CD4-positive, alpha-beta T cell (primary cell): Measurements from ENCODE around the gene TERC. TPM values are rescaled to one million over a fixed set of nuclear protein-coding genes. Genes with fewer than 3 reads are reported as not detected.

Experiments
- ATAC-seq: fragments of 200-7000 bp; cut with Tn5 transposase; one replicate; pipeline ENCODE4 v1.10.0; 2022; ENCODE audit warnings: mild to moderate bottlenecking; ENCODE audit not compliant: poor library complexity
- CTCF ChIA-PET: fragments of 350-600 bp; sonication (Branson Sonifier 250); formaldehyde crosslinking; loops from one replicate; lab custom pipeline; 2021; ENCODE audit warnings: antibody characterized with exemption, inconsistent platforms; lab: Charles Lee
- POLR2A ChIA-PET: fragments of 350-600 bp; sonication (Branson Sonifier 250); formaldehyde crosslinking; loops from one replicate; lab custom pipeline; 2021; ENCODE audit warnings: antibody characterized with exemption, inconsistent platforms; lab: Charles Lee
- DNase-seq, 14 experiments: peaks; one replicate each; pipeline ENCODE4 v3.0.0-alpha.2; 2013 to 2020; ENCODE audit warnings: mixed read lengths in 2 of 14
- H3K27ac ChIP-seq, 2 donors: one replicate each; pipeline versions ENCODE4 v1.5.1 to v1.7.0; 2013; ENCODE audit warnings: low read length in 2 of 2, low read depth in 1 of 2, mild to moderate bottlenecking in 1 of 2
- H3K27me3 ChIP-seq, 2 experiments: 1 replicate in 1 of 2; 2 replicates in 1 of 2; pipeline versions ENCODE4 v1.6.1 to v1.7.0; 2013; ENCODE audit warnings: low read length in 2 of 2, control low read depth in 1 of 2, mild to moderate bottlenecking in 1 of 2, moderate library complexity in 1 of 2; ENCODE audit not compliant: insufficient read depth in 2 of 2, control insufficient read depth in 1 of 2
- H3K36me3 ChIP-seq: one replicate; pipeline ENCODE4 v1.6.1; 2013; ENCODE audit warnings: low read length, control low read depth; ENCODE audit not compliant: insufficient read depth
- H3K4me1 ChIP-seq: one replicate; pipeline ENCODE4 v1.6.1; 2013; ENCODE audit warnings: low read length, control low read depth; ENCODE audit not compliant: insufficient read depth
- H3K4me3 ChIP-seq: one replicate; pipeline ENCODE4 v1.5.1; 2013; ENCODE audit warnings: mild to moderate bottlenecking, low read length, moderate library complexity
- H3K9me3 ChIP-seq, 2 experiments: 1 replicate in 1 of 2; 2 replicates in 1 of 2; pipeline versions ENCODE4 v1.6.1 to v1.7.0; 2013; ENCODE audit warnings: low read length in 2 of 2, mild to moderate bottlenecking in 2 of 2, control low read depth in 1 of 2, moderate library complexity in 1 of 2; ENCODE audit not compliant: control insufficient read depth in 1 of 2, insufficient read depth in 1 of 2
- H3K27ac Mint-ChIP-seq: one replicate; pipeline ENCODE4 v1.8.0; 2020; ENCODE audit warnings: mixed read lengths
- H3K27me3 Mint-ChIP-seq: one replicate; pipeline ENCODE4 v1.8.0; 2021; ENCODE audit warnings: mixed read lengths
- H3K36me3 Mint-ChIP-seq: one replicate; pipeline ENCODE4 v1.8.0; 2021; ENCODE audit warnings: low read depth, mixed read lengths
- H3K4me1 Mint-ChIP-seq: one replicate; pipeline ENCODE4 v1.8.0; 2021; ENCODE audit warnings: low read depth, mixed read lengths
- H3K4me3 Mint-ChIP-seq: one replicate; pipeline ENCODE4 v1.8.0; 2020; ENCODE audit warnings: mild to moderate bottlenecking, mixed read lengths
- H3K9me3 Mint-ChIP-seq: one replicate; pipeline ENCODE4 v1.8.0; 2020; ENCODE audit warnings: mixed read lengths
- intact Hi-C, 2 experiments: fragments of 100-400 bp; cut with DNase I in 1 of 2; cut with micrococcal nuclease in 1 of 2; formaldehyde crosslinking; loops; one replicate each; pipeline versions ENCODE4 v1.15.1 to v1.9.0; 2023 to 2025; cut with DNase I, micrococcal nuclease
- total RNA-seq, 174 experiments: library from RNA in 2 of 174; stranded (reverse) in 2 of 174; gene quantifications; one replicate each; pipeline ENCODE4 v1.2.3 and lab custom pipeline; 2021 to 2026
- TF ChIP-seq, protein P1 (sequence below): fragments of 200-600 bp; IDR thresholded peaks from one replicate; pipeline ENCODE4 v1.8.0; 2022; ENCODE audit warnings: antibody characterized with exemption, mild to moderate bottlenecking

The TERC gene
- total RNA-seq, 2 experiments from 2014 or later = 9.0 to 10.4 TPM

DNA sequence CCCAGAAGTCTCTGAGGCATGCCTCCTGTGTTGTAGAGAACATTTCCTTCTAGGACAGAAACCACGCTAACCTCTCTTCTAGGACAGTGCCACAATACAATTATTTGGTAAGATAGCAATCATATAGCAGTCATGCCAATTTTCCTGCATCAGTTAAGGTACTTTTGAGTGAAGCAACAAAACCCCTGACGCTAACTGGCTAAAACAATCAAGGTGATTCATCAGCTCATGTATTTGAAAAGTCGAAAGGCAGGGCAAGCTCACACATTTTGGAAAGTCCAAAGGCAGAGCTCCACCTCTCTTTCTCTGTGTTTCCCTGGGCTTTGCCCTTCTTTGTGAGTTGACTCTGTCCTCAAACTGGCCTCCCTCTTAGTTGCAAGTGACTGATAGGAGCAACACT is 10.1 kb downstream of the TERC start:
- DNase-seq = no peak

DNA sequence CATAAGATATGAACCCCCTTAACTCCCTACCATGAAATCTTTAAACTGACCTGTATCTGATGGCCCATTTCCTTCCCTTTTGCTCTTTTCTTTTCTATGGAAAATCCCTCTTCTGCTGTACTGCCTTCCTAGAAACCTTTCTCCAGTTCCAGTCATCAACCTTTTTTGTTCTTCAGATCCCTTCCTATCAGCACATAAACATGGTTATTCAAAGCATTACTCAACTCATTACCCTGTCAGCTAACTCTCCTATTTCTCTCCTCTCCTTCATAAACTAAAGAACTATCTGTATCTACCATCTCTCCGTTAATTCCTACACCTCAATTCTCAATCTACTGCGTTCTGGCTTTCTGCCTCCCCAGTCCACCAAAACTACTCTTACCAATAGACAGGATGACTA is 13.0 kb downstream of the TERC start:
- no peaks in the 10 kb centered on the region for H3K4me1 ChIP-seq
- CTCF ChIA-PET = no interaction called here
- peaks cover 3 to 9% of the 10 kb centered on the region in 2 experiments for H3K27me3 ChIP-seq
- DNase-seq = no peak
- Mint-ChIP-seq H3K27ac (no peak overlapping the region), H3K4me1 (peaks cover 4% of the 10 kb centered on the region), H3K9me3 (no peaks in the 10 kb centered on the region), H3K4me3 (no peak overlapping the region), H3K36me3 (no peaks in the 10 kb centered on the region), H3K27me3 (peaks cover 27% of the 10 kb centered on the region)
- H3K4me3 ChIP-seq = no peak overlapping the region
- TF ChIP-seq, protein P1, sequence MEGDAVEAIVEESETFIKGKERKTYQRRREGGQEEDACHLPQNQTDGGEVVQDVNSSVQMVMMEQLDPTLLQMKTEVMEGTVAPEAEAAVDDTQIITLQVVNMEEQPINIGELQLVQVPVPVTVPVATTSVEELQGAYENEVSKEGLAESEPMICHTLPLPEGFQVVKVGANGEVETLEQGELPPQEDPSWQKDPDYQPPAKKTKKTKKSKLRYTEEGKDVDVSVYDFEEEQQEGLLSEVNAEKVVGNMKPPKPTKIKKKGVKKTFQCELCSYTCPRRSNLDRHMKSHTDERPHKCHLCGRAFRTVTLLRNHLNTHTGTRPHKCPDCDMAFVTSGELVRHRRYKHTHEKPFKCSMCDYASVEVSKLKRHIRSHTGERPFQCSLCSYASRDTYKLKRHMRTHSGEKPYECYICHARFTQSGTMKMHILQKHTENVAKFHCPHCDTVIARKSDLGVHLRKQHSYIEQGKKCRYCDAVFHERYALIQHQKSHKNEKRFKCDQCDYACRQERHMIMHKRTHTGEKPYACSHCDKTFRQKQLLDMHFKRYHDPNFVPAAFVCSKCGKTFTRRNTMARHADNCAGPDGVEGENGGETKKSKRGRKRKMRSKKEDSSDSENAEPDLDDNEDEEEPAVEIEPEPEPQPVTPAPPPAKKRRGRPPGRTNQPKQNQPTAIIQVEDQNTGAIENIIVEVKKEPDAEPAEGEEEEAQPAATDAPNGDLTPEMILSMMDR = no peak
- no peak for ATAC-seq
- H3K36me3 ChIP-seq = no peaks in the 10 kb centered on the region
- H3K9me3 ChIP-seq = no peaks in the 10 kb centered on the region
- intact Hi-C loops = no loop called here
- POLR2A ChIA-PET = no interaction called here
- no peak overlapping the region for H3K27ac ChIP-seq

More for the DNA sequence above, 10.1 kb downstream of the TERC start:
- H3K4me3 Mint-ChIP-seq = no peak overlapping the region
- ChIA-PET CTCF (no interaction called here), POLR2A (no interaction called here)
- Histone ChIP-seq H3K27ac (no peak overlapping the region), H3K9me3 (no peaks in the 10 kb centered on the region), H3K27me3 (peaks cover 0 to 3% of the 10 kb centered on the region in 2 experiments), H3K4me1 (peaks cover 3% of the 10 kb centered on the region), H3K4me3 (no peak overlapping the region), H3K36me3 (no peaks in the 10 kb centered on the region)
- peaks cover 14% of the 10 kb centered on the region for H3K4me1 Mint-ChIP-seq
- no peak overlapping the region for H3K27ac Mint-ChIP-seq
- intact Hi-C loops = no loop called here
- ATAC-seq = no peak
- H3K36me3 Mint-ChIP-seq = no peaks in the 10 kb centered on the region
- H3K27me3 Mint-ChIP-seq = peaks cover 6% of the 10 kb centered on the region
- TF ChIP-seq, protein P1 = no peak
- H3K9me3 Mint-ChIP-seq = no peaks in the 10 kb centered on the region

DNA sequence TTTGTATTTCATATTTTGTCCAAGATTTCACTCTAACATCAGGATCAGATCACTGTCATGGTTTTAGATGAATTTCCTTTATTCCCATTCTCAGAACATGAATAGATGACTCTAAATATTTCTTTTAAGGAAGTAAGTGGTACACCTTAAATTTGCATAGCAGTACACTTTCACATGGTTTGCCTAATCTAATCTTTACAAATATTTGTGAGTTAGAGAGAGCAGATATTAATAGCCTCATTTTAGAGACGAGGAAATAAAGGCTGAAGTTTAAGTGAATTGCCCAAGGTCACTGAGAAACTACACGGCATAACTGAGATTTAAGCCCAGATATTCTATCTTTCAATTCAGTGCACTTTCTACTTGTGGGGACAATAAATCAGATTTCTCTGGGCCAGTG is 14.2 kb downstream of the TERC start:
- Histone ChIP-seq H3K4me1 (no peaks in the 10 kb centered on the region), H3K27me3 (peaks cover 6 to 9% of the 10 kb centered on the region in 2 experiments), H3K9me3 (no peaks in the 10 kb centered on the region), H3K27ac (no peak overlapping the region), H3K36me3 (no peaks in the 10 kb centered on the region), H3K4me3 (no peak overlapping the region)
- TF ChIP-seq, protein P1 = no peak
- Mint-ChIP-seq H3K4me1 (peaks cover 4% of the 10 kb centered on the region), H3K36me3 (no peaks in the 10 kb centered on the region), H3K4me3 (no peak overlapping the region), H3K27me3 (peaks cover 33% of the 10 kb centered on the region), H3K9me3 (no peaks in the 10 kb centered on the region), H3K27ac (no peak overlapping the region)
- ChIA-PET POLR2A (no interaction called here), CTCF (no interaction called here)
- intact Hi-C loops = no loop called here
- no peak for ATAC-seq
- DNase-seq = no peak
